Measurements from ENCODE around the gene AKR1B15. TPM values are rescaled to one million over a fixed set of nuclear protein-coding genes. Genes with fewer than 3 reads are reported as not detected.

Gene AKR1B15
- polyA plus RNA-seq, 3 donors = not detected

- Histone ChIP-seq H3K27ac (ENCODE audit: low read depth in 1 of 2, low read length in 2 of 2) (no peak overlapping the region), H3K4me2 (replicated peaks; ENCODE audit: extremely low read depth, low read length, poor library complexity, severe bottlenecking) (no peak overlapping the region), H3K27me3 (ENCODE audit: control insufficient read depth in 2 of 2, insufficient read depth in 2 of 2, low read length in 2 of 2) (no peaks in the 10 kb centered on the region), H3K4me1 (ENCODE audit: control insufficient read depth in 1 of 2, insufficient read depth in 2 of 2, low read length in 2 of 2) (peaks cover 0 to 4% of the 10 kb centered on the region in 2 donors), H3K9ac (ENCODE audit: insufficient read depth, low read length, poor library complexity, severe bottlenecking) (no peak overlapping the region), H3K4me3 (replicated peaks in 1 of 3; ENCODE audit: low read depth in 2 of 3, low read length in 3 of 3) (no peak overlapping the region), H4K20me1 (ENCODE audit: insufficient read depth, low read length) (no peaks in the 10 kb centered on the region), H2AFZ (ENCODE audit: insufficient read depth, low read depth, low read length, poor library complexity, severe bottlenecking) (no peak overlapping the region), H3K79me2 (ENCODE audit: insufficient read depth, low read length) (no peaks in the 10 kb centered on the region), H3K36me3 (replicated peaks in 1 of 2; ENCODE audit: control insufficient read depth in 1 of 2, insufficient read depth in 2 of 2, low read length in 2 of 2) (no peaks in the 10 kb centered on the region), H3K9me3 (replicated peaks in 1 of 2; ENCODE audit: control insufficient read depth in 1 of 2, insufficient read depth in 1 of 2, low read length in 2 of 2) (no peaks in the 10 kb centered on the region)
- Mint-ChIP-seq H3K9me3 (no peaks in the 10 kb centered on the region), H3K36me3 (no peaks in the 10 kb centered on the region), H3K27ac (no peak overlapping the region), H3K4me1 (peaks cover 4% of the 10 kb centered on the region), H3K4me3 (no peak overlapping the region), H3K27me3 (ENCODE audit: low read depth in 3 of 3) (peaks cover 2 to 12% (median 11%) of the 10 kb centered on the region in 3 donors)
- DNase-seq = no peak
- 91% methylated on average over 5 of the region's 7 CpGs for WGBS (ENCODE audit: insufficient coverage)
- TF ChIP-seq, protein P1, sequence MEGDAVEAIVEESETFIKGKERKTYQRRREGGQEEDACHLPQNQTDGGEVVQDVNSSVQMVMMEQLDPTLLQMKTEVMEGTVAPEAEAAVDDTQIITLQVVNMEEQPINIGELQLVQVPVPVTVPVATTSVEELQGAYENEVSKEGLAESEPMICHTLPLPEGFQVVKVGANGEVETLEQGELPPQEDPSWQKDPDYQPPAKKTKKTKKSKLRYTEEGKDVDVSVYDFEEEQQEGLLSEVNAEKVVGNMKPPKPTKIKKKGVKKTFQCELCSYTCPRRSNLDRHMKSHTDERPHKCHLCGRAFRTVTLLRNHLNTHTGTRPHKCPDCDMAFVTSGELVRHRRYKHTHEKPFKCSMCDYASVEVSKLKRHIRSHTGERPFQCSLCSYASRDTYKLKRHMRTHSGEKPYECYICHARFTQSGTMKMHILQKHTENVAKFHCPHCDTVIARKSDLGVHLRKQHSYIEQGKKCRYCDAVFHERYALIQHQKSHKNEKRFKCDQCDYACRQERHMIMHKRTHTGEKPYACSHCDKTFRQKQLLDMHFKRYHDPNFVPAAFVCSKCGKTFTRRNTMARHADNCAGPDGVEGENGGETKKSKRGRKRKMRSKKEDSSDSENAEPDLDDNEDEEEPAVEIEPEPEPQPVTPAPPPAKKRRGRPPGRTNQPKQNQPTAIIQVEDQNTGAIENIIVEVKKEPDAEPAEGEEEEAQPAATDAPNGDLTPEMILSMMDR (IDR thresholded peaks at IDR 0.05) = no peak
- intact Hi-C loops (cut with micrococcal nuclease) = no loop called here
Observed at GRCh38 chr7:134552105-134552504, 3.2 kb downstream of the AKR1B15 start.

GRCh38 chr7:134553976-134554375 lies 5.1 kb downstream of the AKR1B15 start:
- Histone ChIP-seq H2AFZ (ENCODE audit: insufficient read depth, low read depth, low read length, poor library complexity, severe bottlenecking) (no peak overlapping the region), H3K9me3 (replicated peaks in 1 of 2; ENCODE audit: control insufficient read depth in 1 of 2, insufficient read depth in 1 of 2, low read length in 2 of 2) (no peaks in the 10 kb centered on the region), H3K27ac (ENCODE audit: low read depth in 1 of 2, low read length in 2 of 2) (no peak overlapping the region), H4K20me1 (ENCODE audit: insufficient read depth, low read length) (no peaks in the 10 kb centered on the region), H3K4me1 (ENCODE audit: control insufficient read depth in 1 of 2, insufficient read depth in 2 of 2, low read length in 2 of 2) (no peaks in the 10 kb centered on the region), H3K4me3 (replicated peaks in 1 of 3; ENCODE audit: low read depth in 2 of 3, low read length in 3 of 3) (no peak overlapping the region), H3K9ac (ENCODE audit: insufficient read depth, low read length, poor library complexity, severe bottlenecking) (no peak overlapping the region), H3K36me3 (replicated peaks in 1 of 2; ENCODE audit: control insufficient read depth in 1 of 2, insufficient read depth in 2 of 2, low read length in 2 of 2) (no peaks in the 10 kb centered on the region), H3K27me3 (ENCODE audit: control insufficient read depth in 2 of 2, insufficient read depth in 2 of 2, low read length in 2 of 2) (no peaks in the 10 kb centered on the region), H3K4me2 (replicated peaks; ENCODE audit: extremely low read depth, low read length, poor library complexity, severe bottlenecking) (no peak overlapping the region), H3K79me2 (ENCODE audit: insufficient read depth, low read length) (no peaks in the 10 kb centered on the region)
- Mint-ChIP-seq H3K27ac (no peak overlapping the region), H3K36me3 (no peaks in the 10 kb centered on the region), H3K4me1 (no peaks in the 10 kb centered on the region), H3K9me3 (peaks cover 0 to 2% (median 0%) of the 10 kb centered on the region in 7 donors), H3K27me3 (ENCODE audit: low read depth in 3 of 3) (peaks cover 2 to 11% (median 10%) of the 10 kb centered on the region in 3 donors), H3K4me3 (no peak overlapping the region)
- 81% methylated on average over 3 of the region's 4 CpGs for WGBS (ENCODE audit: insufficient coverage)
- intact Hi-C loops (cut with micrococcal nuclease) = no loop called here
- TF ChIP-seq, protein P1 (IDR thresholded peaks at IDR 0.05) = no peak
- DNase-seq = no peak

Data from CD14-positive monocyte (primary cell).